Endothelial cell of umbilical vein (primary cell): ENCODE data around the gene BLTP1. TPM values are rescaled to one million over a fixed set of nuclear protein-coding genes. Genes with fewer than 3 reads are reported as not detected.

Experiments
- BruUV-seq: library from RNA; stranded (reverse); fragments of 400-500 nt; replicated peaks from 2 replicates; lab custom pipeline; 2021; lab: Mats Ljungman, UMichigan
- CTCF ChIA-PET: fragments of 300-600, 350-600 bp; sonication (Branson Sonifier 250); formaldehyde crosslinking; loops from one replicate; lab custom pipeline; 2021; ENCODE audit warnings: antibody characterized with exemption, inconsistent platforms; lab: Charles Lee
- POLR2A ChIA-PET: fragments of 300-600, 350-600 bp; sonication (Branson Sonifier 250); formaldehyde crosslinking; loops from one replicate; lab custom pipeline; 2021; ENCODE audit warnings: antibody characterized with exemption, inconsistent platforms; lab: Charles Lee
- DNase-seq: peaks from one replicate; pipeline ENCODE4 v3.0.0-alpha.2; 2011; ENCODE audit warnings: low read depth, low spot score
- FAIRE-seq: peaks from 2 replicates; lab custom pipeline; 2011; peaks lifted over from hg19 to GRCh38; lab: Jason Lieb, UNC
- H2AFZ ChIP-seq: 2 replicates; pipeline ENCODE4 v1.6.0; 2012; ENCODE audit warnings: low read depth, low read length, control low read depth, inconsistent platforms
- H3K27ac ChIP-seq: 2 replicates; pipeline ENCODE4 v1.5.1; 2011; ENCODE audit warnings: low read depth, mild to moderate bottlenecking, control low read depth, low read length, moderate library complexity; ENCODE audit not compliant: insufficient read depth
- H3K27me3 ChIP-seq, 2 experiments: 2 replicates each; pipeline versions ENCODE4 v1.6.0 to v1.6.1; 2011; ENCODE audit warnings: low read length in 2 of 2, mixed read lengths in 1 of 2; ENCODE audit not compliant: control insufficient read depth in 2 of 2, insufficient read depth in 2 of 2
- H3K36me3 ChIP-seq, 2 experiments: 2 replicates in 1 of 2; 3 replicates in 1 of 2; pipeline ENCODE4 v1.5.1; 2011; ENCODE audit warnings: low read length in 2 of 2, mild to moderate bottlenecking in 1 of 2, moderate library complexity in 1 of 2; ENCODE audit not compliant: control insufficient read depth in 2 of 2, insufficient read depth in 2 of 2; ENCODE audit errors: extremely low read depth in 1 of 2
- H3K4me1 ChIP-seq: 3 replicates; pipeline ENCODE4 v1.5.1; 2011; ENCODE audit warnings: mild to moderate bottlenecking, low read length; ENCODE audit not compliant: control insufficient read depth, insufficient read depth; ENCODE audit errors: extremely low read depth
- H3K4me2 ChIP-seq: 2 replicates; pipeline ENCODE4 v1.6.1; 2011; ENCODE audit warnings: low read length, control low read depth, mixed read lengths; ENCODE audit not compliant: insufficient read depth
- H3K4me3 ChIP-seq, 3 experiments: fragments of 200-600 bp in 1 of 3; sonication (generic), shearing (Covaris generic) in 1 of 3; replicated peaks in 1 of 3; 2 replicates each; pipeline ENCODE4 v1.5.1; 2011 to 2016; ENCODE audit warnings: control low read depth in 3 of 3, low read length in 3 of 3, mild to moderate bottlenecking in 2 of 3, inconsistent platforms in 1 of 3, low read depth in 1 of 3, moderate library complexity in 1 of 3; ENCODE audit not compliant: insufficient read depth in 1 of 3
- H3K79me2 ChIP-seq: 2 replicates; pipeline ENCODE4 v1.6.0; 2012; ENCODE audit warnings: low read length, inconsistent platforms; ENCODE audit not compliant: control insufficient read depth, insufficient read depth
- H3K9ac ChIP-seq: replicated peaks from 2 replicates; pipeline ENCODE3; 2011; ENCODE audit warnings: low read length, control low read depth; ENCODE audit not compliant: insufficient read depth; ENCODE audit errors: extremely low read depth
- H3K9me1 ChIP-seq: replicated peaks from 3 replicates; pipeline ENCODE4 v1.6.0; 2011; ENCODE audit warnings: mild to moderate bottlenecking, low read length; ENCODE audit not compliant: control insufficient read depth, insufficient read depth; ENCODE audit errors: extremely low read depth
- H3K9me3 ChIP-seq: replicated peaks from 2 replicates; pipeline ENCODE4 v1.5.1; 2012; ENCODE audit warnings: low read length, inconsistent platforms; ENCODE audit not compliant: control insufficient read depth, insufficient read depth
- H4K20me1 ChIP-seq: replicated peaks from 2 replicates; pipeline ENCODE3; 2011; ENCODE audit warnings: mild to moderate bottlenecking, low read length; ENCODE audit not compliant: control insufficient read depth, insufficient read depth; ENCODE audit errors: extremely low read depth
- EZH2 ChIP-seq: IDR thresholded peaks from 2 replicates; pipeline ENCODE4 v1.6.1; 2012; ENCODE audit warnings: borderline replicate concordance, low read depth, mild to moderate bottlenecking, moderate library complexity, low read length, inconsistent platforms; ENCODE audit not compliant: severe bottlenecking
- FOS ChIP-seq: IDR thresholded peaks from 2 replicates; pipeline ENCODE4 v1.6.1; 2011; ENCODE audit warnings: mild to moderate bottlenecking, low read length, moderate library complexity, borderline replicate concordance; ENCODE audit not compliant: insufficient read depth
- GATA2 ChIP-seq: IDR thresholded peaks from 2 replicates; pipeline ENCODE4 v1.7.0; 2011; ENCODE audit warnings: low read depth, mild to moderate bottlenecking, moderate library complexity, mixed read lengths, low read length; ENCODE audit not compliant: insufficient read length, insufficient read depth
- JUN ChIP-seq: IDR thresholded peaks from 2 replicates; pipeline ENCODE4 v1.6.1; 2011; ENCODE audit warnings: borderline replicate concordance, low read depth; ENCODE audit not compliant: insufficient read length, insufficient read depth
- MAX ChIP-seq: IDR thresholded peaks from 2 replicates; pipeline ENCODE4 v1.6.1; 2011; ENCODE audit not compliant: insufficient read depth, insufficient read length
- MYC ChIP-seq: IDR thresholded peaks from one replicate; pipeline ENCODE4 v1.6.1; 2011; ENCODE audit warnings: mild to moderate bottlenecking, low read depth, low read length
- POLR2A ChIP-seq: IDR thresholded peaks from 2 replicates; pipeline ENCODE4 v1.6.1; 2012; ENCODE audit warnings: low read depth, mild to moderate bottlenecking, control low read depth, low read length
- POLR2AphosphoS5 ChIP-seq: IDR thresholded peaks from 2 replicates; pipeline ENCODE4 v1.6.1; 2012; ENCODE audit warnings: low read depth, mild to moderate bottlenecking, control low read depth, low read length, moderate library complexity; ENCODE audit not compliant: insufficient read depth
- dilution Hi-C: fragments of 300-500 bp; cut with MboI; formaldehyde crosslinking; loops from one replicate; pipeline ENCODE4 v1.15.0; 2019; ENCODE audit warnings: low sequenced_read_pairs; ENCODE audit not compliant: extremely low pct_ligation_motif_present
- intact Hi-C: fragments of 100-400 bp; cut with micrococcal nuclease; formaldehyde crosslinking; loops from one replicate; pipeline ENCODE4 v1.10.0; 2022
- polyA plus RNA-seq, 4 experiments: library from polyadenylated mRNA; depleted of rRNA in 3 of 4; stranded (reverse) in 3 of 4; unstranded in 1 of 4; fragments of >200 nt; gene quantifications; 2 replicates each; pipeline versions ENCODE4 v1.2.1 to v1.2.3, GENCODE V29; 2011 to 2012; ENCODE audit warnings: missing spikeins in 1 of 4
- total RNA-seq: library from RNA; stranded (reverse); gene quantifications from 2 replicates; pipeline ENCODE4 v1.2.3, GENCODE V29; 2021
- TF ChIP-seq, protein P1 (sequence below), 2 donors: IDR thresholded peaks; 1 replicate in 1 of 2; 2 replicates in 1 of 2; pipeline ENCODE4 v1.5.1; 2011; ENCODE audit warnings: low read length in 2 of 2, mild to moderate bottlenecking in 2 of 2, moderate library complexity in 2 of 2, control low read depth in 1 of 2, inconsistent platforms in 1 of 2, low read depth in 1 of 2; ENCODE audit not compliant: insufficient read depth in 1 of 2; ENCODE audit errors: extremely low read depth in 1 of 2

BLTP1 gene
- total and polyA plus RNA-seq, 2 donors (not counting 3 experiments of a cell fraction or from before 2014, with no cell fraction given) = 14.7 to 47.1 TPM

DNA sequence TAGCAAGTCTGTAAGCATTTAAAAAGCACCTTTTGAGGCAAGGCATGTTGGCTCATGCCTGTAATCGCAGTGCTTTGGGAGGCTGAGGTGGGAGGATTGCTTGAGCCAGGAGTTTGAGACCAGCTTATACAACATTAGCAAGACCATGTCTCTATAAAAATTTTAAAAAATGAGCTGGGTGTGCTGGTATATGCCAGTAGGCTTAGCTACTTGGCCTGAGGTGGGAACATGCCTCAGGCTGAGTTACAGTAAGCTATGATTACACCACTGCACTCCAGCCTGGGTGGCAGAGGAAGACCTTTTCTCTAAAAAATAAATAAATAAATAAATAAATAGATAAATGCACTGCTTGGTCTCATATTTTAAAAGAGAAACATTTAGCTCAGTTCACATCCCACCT lies 26.8 kb downstream of the BLTP1 start:
- TF ChIP-seq, protein P1, sequence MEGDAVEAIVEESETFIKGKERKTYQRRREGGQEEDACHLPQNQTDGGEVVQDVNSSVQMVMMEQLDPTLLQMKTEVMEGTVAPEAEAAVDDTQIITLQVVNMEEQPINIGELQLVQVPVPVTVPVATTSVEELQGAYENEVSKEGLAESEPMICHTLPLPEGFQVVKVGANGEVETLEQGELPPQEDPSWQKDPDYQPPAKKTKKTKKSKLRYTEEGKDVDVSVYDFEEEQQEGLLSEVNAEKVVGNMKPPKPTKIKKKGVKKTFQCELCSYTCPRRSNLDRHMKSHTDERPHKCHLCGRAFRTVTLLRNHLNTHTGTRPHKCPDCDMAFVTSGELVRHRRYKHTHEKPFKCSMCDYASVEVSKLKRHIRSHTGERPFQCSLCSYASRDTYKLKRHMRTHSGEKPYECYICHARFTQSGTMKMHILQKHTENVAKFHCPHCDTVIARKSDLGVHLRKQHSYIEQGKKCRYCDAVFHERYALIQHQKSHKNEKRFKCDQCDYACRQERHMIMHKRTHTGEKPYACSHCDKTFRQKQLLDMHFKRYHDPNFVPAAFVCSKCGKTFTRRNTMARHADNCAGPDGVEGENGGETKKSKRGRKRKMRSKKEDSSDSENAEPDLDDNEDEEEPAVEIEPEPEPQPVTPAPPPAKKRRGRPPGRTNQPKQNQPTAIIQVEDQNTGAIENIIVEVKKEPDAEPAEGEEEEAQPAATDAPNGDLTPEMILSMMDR (IDR thresholded peaks at IDR 0.05; ENCODE audit: extremely low read depth in 1 of 2, insufficient read depth in 1 of 2, low read depth in 1 of 2, low read length in 2 of 2) = no peak
- TF ChIP-seq FOS (no peak), POLR2A (no peak), POLR2AphosphoS5 (no peak), JUN (no peak), EZH2 (no peak), GATA2 (no peak), MYC (no peak), MAX (no peak)
- CTCF ChIA-PET = interaction anchor here (1.1 kb wide), 1 partner anchor 17 kb away, joined by 3 read pairs; no protein-coding TSS in a partner anchor
- no peak for FAIRE-seq
- no TSS peak for BruUV-seq
- Histone ChIP-seq H3K4me3 (no peak overlapping the region), H4K20me1 (no peaks in the 10 kb centered on the region), H3K9me3 (no peaks in the 10 kb centered on the region), H3K4me2 (no peak overlapping the region), H3K9me1 (no peaks in the 10 kb centered on the region), H3K9ac (no peak overlapping the region), H3K36me3 (peaks cover 6% of the 10 kb centered on the region in 2 experiments), H2AFZ (no peak overlapping the region), H3K79me2 (no peaks in the 10 kb centered on the region), H3K27me3 (no peaks in the 10 kb centered on the region), H3K27ac (no peak overlapping the region), H3K4me1 (no peaks in the 10 kb centered on the region)
- intact Hi-C loops = no loop called here
- DNase-seq = no peak
- dilution Hi-C loops = no loop called here
- POLR2A ChIA-PET = no interaction called here
